Measurements from ENCODE around the gene SLC4A5.

Gene SLC4A5

DNA sequence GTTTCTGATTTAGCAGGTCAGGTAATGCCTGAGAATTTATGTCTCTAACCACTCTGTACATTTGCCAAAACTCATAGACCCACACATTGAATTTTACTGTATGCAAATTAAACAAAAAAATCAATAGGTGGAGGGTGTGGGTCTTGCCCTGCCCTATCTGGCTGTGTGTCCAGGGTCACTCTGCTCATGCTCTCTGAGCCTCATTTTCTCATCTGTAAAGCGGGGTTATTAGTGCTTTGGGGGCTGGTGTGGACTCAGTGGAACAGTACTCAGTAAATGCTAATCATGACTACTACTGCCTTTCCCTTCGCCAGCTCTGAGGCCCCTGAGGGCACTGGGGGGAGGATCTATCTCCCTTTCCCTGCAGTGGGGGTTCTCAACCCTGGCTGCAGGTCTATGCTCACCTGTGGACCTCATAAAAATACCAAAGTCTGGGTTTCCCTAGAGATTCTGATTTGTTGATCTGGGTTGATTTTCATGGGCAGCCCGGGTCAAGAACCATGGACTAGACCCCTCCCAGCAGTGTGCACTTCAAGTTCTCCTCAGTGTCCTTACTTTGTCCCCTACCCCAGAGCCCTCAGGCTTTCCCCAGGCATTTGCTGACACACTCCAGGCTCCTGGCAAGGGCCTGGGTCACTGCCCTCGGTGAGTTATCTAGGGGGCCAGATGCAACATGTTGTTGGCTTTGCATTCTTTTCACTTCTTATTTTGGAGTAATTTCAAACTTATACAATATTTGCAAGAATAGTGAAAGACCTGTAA lies 117.3 kb downstream of the SLC4A5 start:
- no peaks in the 10 kb centered on the region for H3K27me3 ChIP-seq (ENCODE audit: insufficient read depth, low read depth)
- H3K4me1 ChIP-seq (ENCODE audit: low read depth, poor library complexity, severe bottlenecking): no peaks in the 10 kb centered on the region
- H3K79me2 ChIP-seq (ENCODE audit: insufficient read depth, low read depth): no peaks in the 10 kb centered on the region
- no peak overlapping the region for H3K27ac ChIP-seq
- no peaks in the 10 kb centered on the region for H4K20me1 ChIP-seq (ENCODE audit: insufficient read depth)
- TF ChIP-seq, protein P1, sequence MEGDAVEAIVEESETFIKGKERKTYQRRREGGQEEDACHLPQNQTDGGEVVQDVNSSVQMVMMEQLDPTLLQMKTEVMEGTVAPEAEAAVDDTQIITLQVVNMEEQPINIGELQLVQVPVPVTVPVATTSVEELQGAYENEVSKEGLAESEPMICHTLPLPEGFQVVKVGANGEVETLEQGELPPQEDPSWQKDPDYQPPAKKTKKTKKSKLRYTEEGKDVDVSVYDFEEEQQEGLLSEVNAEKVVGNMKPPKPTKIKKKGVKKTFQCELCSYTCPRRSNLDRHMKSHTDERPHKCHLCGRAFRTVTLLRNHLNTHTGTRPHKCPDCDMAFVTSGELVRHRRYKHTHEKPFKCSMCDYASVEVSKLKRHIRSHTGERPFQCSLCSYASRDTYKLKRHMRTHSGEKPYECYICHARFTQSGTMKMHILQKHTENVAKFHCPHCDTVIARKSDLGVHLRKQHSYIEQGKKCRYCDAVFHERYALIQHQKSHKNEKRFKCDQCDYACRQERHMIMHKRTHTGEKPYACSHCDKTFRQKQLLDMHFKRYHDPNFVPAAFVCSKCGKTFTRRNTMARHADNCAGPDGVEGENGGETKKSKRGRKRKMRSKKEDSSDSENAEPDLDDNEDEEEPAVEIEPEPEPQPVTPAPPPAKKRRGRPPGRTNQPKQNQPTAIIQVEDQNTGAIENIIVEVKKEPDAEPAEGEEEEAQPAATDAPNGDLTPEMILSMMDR (conservative IDR thresholded peaks at IDR 0.05; ENCODE audit: low read depth, low read length): no peak
- H3K4me2 ChIP-seq: no peak overlapping the region
- H3K4me3 ChIP-seq (IDR thresholded peaks at IDR 0.05; ENCODE audit: insufficient read depth, low read depth, low read length): no peak overlapping the region
- H2AFZ ChIP-seq (ENCODE audit: low read depth): no peak overlapping the region
- H3K9ac ChIP-seq: no peak overlapping the region
- H3K36me3 ChIP-seq (ENCODE audit: insufficient read depth): no peaks in the 10 kb centered on the region

DNA sequence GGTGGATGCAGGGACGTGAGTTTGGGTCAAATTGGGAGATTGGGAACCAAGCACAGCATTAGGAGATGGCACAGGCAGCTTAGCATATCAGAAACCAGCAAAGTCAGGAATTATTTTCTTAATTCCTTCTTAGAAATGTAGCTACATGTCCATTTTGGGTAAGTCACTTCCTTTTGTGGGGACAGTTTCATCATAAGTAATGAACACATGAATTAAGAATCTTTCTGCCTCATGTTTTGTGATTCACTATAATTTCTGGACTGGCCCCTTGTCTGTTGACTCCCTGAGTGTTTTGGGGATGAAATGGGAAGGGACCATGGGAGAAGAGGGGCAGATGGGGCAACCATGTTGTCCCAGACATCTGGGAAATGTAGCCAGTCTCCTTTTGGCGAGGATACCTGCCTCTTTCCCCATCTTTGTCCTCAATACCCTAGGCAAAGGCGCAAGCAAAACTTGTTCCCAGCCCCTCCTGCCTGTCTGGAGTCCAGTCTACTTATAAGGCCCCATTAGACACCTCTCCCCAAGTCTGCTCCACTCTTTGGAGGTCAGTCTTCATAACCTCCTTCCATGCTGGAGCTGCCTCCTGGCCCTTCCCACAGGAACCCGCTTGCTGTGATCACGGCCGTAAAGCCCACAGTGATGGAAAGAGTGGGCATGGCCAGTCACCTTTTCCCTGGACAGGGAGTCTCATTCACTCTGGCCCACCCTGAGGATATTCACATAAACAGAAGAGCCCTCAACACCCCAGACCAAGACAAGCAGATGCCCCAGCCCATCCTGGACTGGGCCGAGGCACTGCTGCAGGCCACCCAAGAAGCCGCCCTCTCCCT lies 119.1 kb downstream of the SLC4A5 start:
- H4K20me1 ChIP-seq (ENCODE audit: insufficient read depth): no peaks in the 10 kb centered on the region
- H3K4me1 ChIP-seq (ENCODE audit: low read depth, poor library complexity, severe bottlenecking): no peaks in the 10 kb centered on the region
- no peaks in the 10 kb centered on the region for H3K36me3 ChIP-seq (ENCODE audit: insufficient read depth)
- H3K9ac ChIP-seq: no peak overlapping the region
- no peaks in the 10 kb centered on the region for H3K79me2 ChIP-seq (ENCODE audit: insufficient read depth, low read depth)
- H2AFZ ChIP-seq (ENCODE audit: low read depth): no peak overlapping the region
- H3K27ac ChIP-seq: no peak overlapping the region; the same call in 1 of the 2 replicates
- no peaks in the 10 kb centered on the region for H3K27me3 ChIP-seq (ENCODE audit: insufficient read depth, low read depth)
- H3K4me3 ChIP-seq (IDR thresholded peaks at IDR 0.05; ENCODE audit: insufficient read depth, low read depth, low read length): no peak overlapping the region
- H3K4me2 ChIP-seq: no peak overlapping the region
- TF ChIP-seq, protein P1 (conservative IDR thresholded peaks at IDR 0.05; ENCODE audit: low read depth, low read length): no peak

DNA sequence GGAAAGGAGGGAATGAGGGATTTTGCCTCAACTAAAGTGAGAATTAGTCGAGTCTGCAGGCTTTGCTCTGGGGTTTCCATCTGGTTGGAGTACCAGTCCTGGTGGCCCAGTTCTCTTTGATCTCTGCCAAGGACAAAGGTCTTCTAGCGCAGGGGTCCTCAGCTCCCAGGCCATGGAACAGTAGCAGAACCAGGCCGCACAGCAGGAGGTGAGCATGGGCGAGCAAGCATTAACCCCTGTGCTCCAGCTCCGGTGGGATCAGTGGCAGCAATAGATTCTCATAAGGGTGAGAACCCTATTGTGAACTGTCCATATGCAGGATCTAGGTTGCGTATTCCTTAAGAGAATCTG lies 120.9 kb downstream of the SLC4A5 start:
- H3K9ac ChIP-seq: no peak overlapping the region
- H3K4me3 ChIP-seq (IDR thresholded peaks at IDR 0.05; ENCODE audit: insufficient read depth, low read depth, low read length): no peak overlapping the region
- no peaks in the 10 kb centered on the region for H4K20me1 ChIP-seq (ENCODE audit: insufficient read depth)
- H3K4me1 ChIP-seq (ENCODE audit: low read depth, poor library complexity, severe bottlenecking): no peaks in the 10 kb centered on the region
- TF ChIP-seq, protein P1 (conservative IDR thresholded peaks at IDR 0.05; ENCODE audit: low read depth, low read length): no peak
- H3K27ac ChIP-seq: no peak overlapping the region
- no peak overlapping the region for H2AFZ ChIP-seq (ENCODE audit: low read depth)
- no peak overlapping the region for H3K4me2 ChIP-seq
- no peaks in the 10 kb centered on the region for H3K79me2 ChIP-seq (ENCODE audit: insufficient read depth, low read depth)
- no peaks in the 10 kb centered on the region for H3K36me3 ChIP-seq (ENCODE audit: insufficient read depth)
- H3K27me3 ChIP-seq (ENCODE audit: insufficient read depth, low read depth): no peaks in the 10 kb centered on the region

DNA sequence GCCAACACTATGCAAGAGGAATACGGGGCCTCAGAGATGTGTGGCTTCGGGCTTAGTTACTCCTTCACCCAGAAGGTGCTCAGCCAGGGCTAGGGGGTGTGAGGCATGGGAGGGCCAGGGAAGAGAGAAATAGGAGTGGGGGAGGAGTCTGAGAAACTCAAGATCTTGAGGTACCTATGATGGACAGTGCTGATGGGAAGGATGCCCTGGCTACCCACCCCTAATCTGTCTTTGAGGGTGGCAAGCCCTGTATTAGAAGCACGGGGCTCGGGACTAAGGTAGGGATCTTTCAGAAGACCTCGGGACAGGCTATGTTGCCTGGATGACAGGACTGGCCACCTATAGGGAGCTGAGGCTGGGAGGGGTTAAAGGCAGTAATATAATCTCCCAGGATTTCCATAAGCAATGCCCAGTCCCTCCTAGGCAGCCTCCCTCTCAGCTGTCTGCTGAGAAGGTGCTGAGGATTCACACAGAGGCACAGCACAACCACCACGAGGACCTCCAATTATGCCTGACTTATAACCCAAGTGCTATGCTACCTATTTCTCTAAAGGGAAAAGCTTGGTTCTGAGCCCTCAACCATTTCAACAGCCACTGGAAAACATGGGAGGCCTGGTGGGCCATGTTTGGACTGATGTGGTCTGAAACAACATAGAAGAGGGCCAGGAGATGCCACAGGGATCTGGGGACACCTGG lies 121.5 kb downstream of the SLC4A5 start:
- Histone ChIP-seq H4K20me1 (ENCODE audit: insufficient read depth) (no peaks in the 10 kb centered on the region), H3K79me2 (ENCODE audit: insufficient read depth, low read depth) (no peaks in the 10 kb centered on the region), H3K4me2 (no peak overlapping the region), H3K27ac (no peak overlapping the region), H3K4me1 (ENCODE audit: low read depth, poor library complexity, severe bottlenecking) (no peaks in the 10 kb centered on the region), H3K36me3 (ENCODE audit: insufficient read depth) (no peaks in the 10 kb centered on the region), H3K4me3 (IDR thresholded peaks at IDR 0.05; ENCODE audit: insufficient read depth, low read depth, low read length) (no peak overlapping the region), H3K27me3 (ENCODE audit: insufficient read depth, low read depth) (no peaks in the 10 kb centered on the region), H3K9ac (no peak overlapping the region), H2AFZ (ENCODE audit: low read depth) (no peak overlapping the region)
- TF ChIP-seq, protein P1 (conservative IDR thresholded peaks at IDR 0.05; ENCODE audit: low read depth, low read length): no peak
